SK-N-SH (cell line): ENCODE results near the gene MAPK8IP3.

Experiments used
- CTCF ChIP-seq: fragments of 200-600 bp; sonication (generic); IDR thresholded peaks from 2 replicates; pipeline ENCODE4 v1.6.1; 2017; ENCODE audit warnings: antibody characterized with exemption, mild to moderate bottlenecking, moderate library complexity
- EZH2phosphoT487 ChIP-seq: fragments of 200-600 bp; sonication (generic); IDR thresholded peaks from 2 replicates; pipeline ENCODE4 v1.6.1; 2017; ENCODE audit warnings: low read depth, mixed run types, mild to moderate bottlenecking, antibody characterized with exemption, moderate library complexity, borderline replicate concordance
- FOXJ3 ChIP-seq: sonication (generic); formaldehyde crosslinking; IDR thresholded peaks from 2 replicates; pipeline ENCODE4 v1.5.1; 2020; ENCODE audit warnings: mild to moderate bottlenecking, missing genetic modification reagents
- MEF2A ChIP-seq: IDR thresholded peaks from 2 replicates; pipeline ENCODE4 v1.4.0; 2012; ENCODE audit warnings: low read depth, borderline replicate concordance
- POLR2AphosphoS5 ChIP-seq: IDR thresholded peaks from 2 replicates; pipeline ENCODE4 v1.6.1; 2012; ENCODE audit warnings: low read depth, low read length
- RAD21 ChIP-seq: IDR thresholded peaks from 2 replicates; pipeline ENCODE4 v1.6.1; 2012; ENCODE audit warnings: mild to moderate bottlenecking, low read length
- SIN3A ChIP-seq: IDR thresholded peaks from 2 replicates; pipeline ENCODE4 v1.6.1; 2012; ENCODE audit warnings: low read depth, mild to moderate bottlenecking, low read length, moderate library complexity, borderline replicate concordance
- SMC3 ChIP-seq: IDR thresholded peaks from 2 replicates; pipeline ENCODE4 v1.6.1; 2012; ENCODE audit warnings: low read depth, low read length, improper control_type of control experiment
- TAF1 ChIP-seq: IDR thresholded peaks from 2 replicates; pipeline ENCODE4 v1.6.1; 2012; ENCODE audit warnings: low read depth, mild to moderate bottlenecking, low read length, moderate library complexity, borderline replicate concordance
- TCF12 ChIP-seq: IDR thresholded peaks from 2 replicates; pipeline ENCODE4 v1.4.0; 2012
- TEAD4 ChIP-seq: IDR thresholded peaks from 2 replicates; pipeline ENCODE4 v1.4.0; 2012; ENCODE audit warnings: mild to moderate bottlenecking, borderline replicate concordance; ENCODE audit not compliant: insufficient read depth
- YY1 ChIP-seq: IDR thresholded peaks from 2 replicates; pipeline ENCODE4 v1.4.0; 2012; ENCODE audit warnings: low read depth, mild to moderate bottlenecking
- TF ChIP-seq, protein P1 (sequence below): IDR thresholded peaks from 2 replicates; pipeline ENCODE4 v1.4.0; 2012; ENCODE audit warnings: low read depth

DNA sequence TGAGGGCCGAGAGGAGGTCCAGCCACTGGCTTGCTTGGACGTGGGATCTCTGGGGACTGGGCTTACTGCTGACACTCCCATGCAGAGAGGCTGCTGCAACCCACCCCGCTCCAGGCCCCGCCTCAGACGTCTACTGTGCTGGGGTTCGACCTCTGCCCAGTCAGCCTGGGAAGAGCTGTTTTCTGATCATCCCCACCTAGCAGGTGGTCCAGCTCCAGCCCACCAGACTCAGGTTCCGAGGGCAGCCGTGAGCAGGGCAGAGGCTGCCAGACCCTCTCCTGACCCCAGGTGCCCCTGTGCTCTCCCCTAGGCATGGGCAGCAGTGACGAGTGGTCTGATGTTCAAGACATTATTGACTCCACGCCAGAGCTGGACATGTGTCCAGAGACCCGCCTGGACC is 41.9 kb downstream of the MAPK8IP3 start:
- TF ChIP-seq CTCF (no peak), SIN3A (no peak), SMC3 (no peak), TCF12 (no peak), TAF1 (no peak), YY1 (no peak), FOXJ3 (CRISPR knock-in tag) (no peak), POLR2AphosphoS5 (no peak), MEF2A (no peak), TEAD4 (no peak), RAD21 (no peak), EZH2phosphoT487 (no peak)
- TF ChIP-seq, protein P1, sequence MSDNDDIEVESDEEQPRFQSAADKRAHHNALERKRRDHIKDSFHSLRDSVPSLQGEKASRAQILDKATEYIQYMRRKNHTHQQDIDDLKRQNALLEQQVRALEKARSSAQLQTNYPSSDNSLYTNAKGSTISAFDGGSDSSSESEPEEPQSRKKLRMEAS = no peak
